Adipocyte (in vitro differentiated cells): ENCODE results near the gene SLX4IP.

ENCODE experiments used
- DNase-seq: peaks from one replicate; pipeline ENCODE4 v3.0.0-alpha.2; 2015; ENCODE audit warnings: low read depth
- H3K27me3 ChIP-seq: replicated peaks from 2 replicates; pipeline ENCODE4 v1.7.0; 2013; ENCODE audit warnings: mild to moderate bottlenecking, low read length, moderate library complexity; ENCODE audit not compliant: control insufficient read depth, insufficient read depth
- H3K36me3 ChIP-seq: 2 replicates; pipeline ENCODE4 v1.7.0; 2013; ENCODE audit warnings: low read length, mild to moderate bottlenecking, moderate library complexity; ENCODE audit not compliant: control insufficient read depth, insufficient read depth, severe bottlenecking
- H3K4me1 ChIP-seq: 2 replicates; pipeline ENCODE4 v1.7.0; 2013; ENCODE audit warnings: mild to moderate bottlenecking, low read length, moderate library complexity; ENCODE audit not compliant: control insufficient read depth, insufficient read depth
- H3K4me3 ChIP-seq: 2 replicates; pipeline ENCODE4 v1.7.0; 2013; ENCODE audit warnings: mild to moderate bottlenecking, low read length, moderate library complexity
- H3K9ac ChIP-seq: 2 replicates; pipeline ENCODE4 v1.7.0; 2013; ENCODE audit warnings: mild to moderate bottlenecking, low read length, moderate library complexity
- H3K9me3 ChIP-seq: 2 replicates; pipeline ENCODE4 v1.7.0; 2013; ENCODE audit warnings: mild to moderate bottlenecking, low read length, moderate library complexity; ENCODE audit not compliant: control insufficient read depth

SLX4IP gene

GRCh38 chr20:10448270-10449156 lies 13.4 kb downstream of the SLX4IP start:
- peak; percentile 53 for DNase-seq
- H3K27me3 ChIP-seq, result no peaks in the 10 kb centered on the region
- H3K9me3 ChIP-seq, result no peaks in the 10 kb centered on the region
- peaks cover 9% of the 10 kb centered on the region for H3K4me1 ChIP-seq
- H3K36me3 ChIP-seq, result no peaks in the 10 kb centered on the region
- no peak overlapping the region for H3K9ac ChIP-seq
- H3K4me3 ChIP-seq, result no peak overlapping the region

- Histone ChIP-seq H3K9me3 (no peaks in the 10 kb centered on the region), H3K4me1 (peaks cover 13% of the 10 kb centered on the region), H3K4me3 (no peak overlapping the region), H3K36me3 (no peaks in the 10 kb centered on the region), H3K9ac (no peak overlapping the region), H3K27me3 (no peaks in the 10 kb centered on the region)
- DNase-seq, result no peak
These were observed 14.2 kb downstream of the SLX4IP start for GRCh38 chr20:10449270-10449669.

- H3K4me1 ChIP-seq, result peaks cover 11% of the 10 kb centered on the region
These were observed 18.1 kb downstream of the SLX4IP start for GRCh38 chr20:10453241-10453640.

GRCh38 chr20:10454151-10454750 lies 19.1 kb downstream of the SLX4IP start:
- Histone ChIP-seq H3K9me3 (peaks cover 4% of the 10 kb centered on the region), H3K9ac (no peak overlapping the region), H3K36me3 (no peaks in the 10 kb centered on the region), H3K27me3 (no peaks in the 10 kb centered on the region), H3K4me3 (no peak overlapping the region), H3K4me1 (peaks cover 11% of the 10 kb centered on the region)
- DNase-seq, result no peak

More at GRCh38 chr20:10453241-10453640, 18.1 kb downstream of the SLX4IP start:
- H3K9me3 ChIP-seq, result peaks cover 4% of the 10 kb centered on the region
- DNase-seq, result no peak
- H3K4me3 ChIP-seq, result no peak overlapping the region
- H3K27me3 ChIP-seq, result no peaks in the 10 kb centered on the region
- no peaks in the 10 kb centered on the region for H3K36me3 ChIP-seq
- H3K9ac ChIP-seq, result no peak overlapping the region

GRCh38 chr20:10461495-10461894 lies 26.4 kb downstream of the SLX4IP start:
- peaks cover 20% of the 10 kb centered on the region for H3K4me1 ChIP-seq
- no peak for DNase-seq
- H3K27me3 ChIP-seq, result no peaks in the 10 kb centered on the region
- H3K4me3 ChIP-seq, result no peak overlapping the region
- peaks cover 11% of the 10 kb centered on the region for H3K9me3 ChIP-seq
- H3K9ac ChIP-seq, result no peak overlapping the region
- no peaks in the 10 kb centered on the region for H3K36me3 ChIP-seq

- Histone ChIP-seq H3K9ac (no peak overlapping the region), H3K27me3 (no peaks in the 10 kb centered on the region), H3K9me3 (peaks cover 9% of the 10 kb centered on the region), H3K4me3 (no peak overlapping the region), H3K36me3 (no peaks in the 10 kb centered on the region), H3K4me1 (peaks cover 30% of the 10 kb centered on the region)
- DNase-seq, result no peak
These were observed 27.4 kb downstream of the SLX4IP start for GRCh38 chr20:10462516-10462915.

- Histone ChIP-seq H3K27me3 (no peaks in the 10 kb centered on the region), H3K9ac (no peak overlapping the region), H3K9me3 (peaks cover 7% of the 10 kb centered on the region), H3K4me3 (no peak overlapping the region), H3K4me1 (peaks cover 40% of the 10 kb centered on the region), H3K36me3 (no peaks in the 10 kb centered on the region)
- no peak for DNase-seq
These were observed 28.5 kb downstream of the SLX4IP start for GRCh38 chr20:10463622-10464021.

GRCh38 chr20:10465135-10465534 lies 30.0 kb downstream of the SLX4IP start:
- H3K4me1 ChIP-seq, result peaks cover 44% of the 10 kb centered on the region
- H3K27me3 ChIP-seq, result no peaks in the 10 kb centered on the region
- no peaks in the 10 kb centered on the region for H3K36me3 ChIP-seq
- peaks cover 7% of the 10 kb centered on the region for H3K9me3 ChIP-seq
- no peak overlapping the region for H3K4me3 ChIP-seq
- DNase-seq, result no peak
- no peak overlapping the region for H3K9ac ChIP-seq

- H3K4me1 ChIP-seq, result peaks cover 37% of the 10 kb centered on the region
- peak overlapping the region; percentile 18 for H3K9ac ChIP-seq
- H3K4me3 ChIP-seq, result no peak overlapping the region
- H3K36me3 ChIP-seq, result no peaks in the 10 kb centered on the region
- H3K9me3 ChIP-seq, result peaks cover 7% of the 10 kb centered on the region
- DNase-seq, result no peak
- no peaks in the 10 kb centered on the region for H3K27me3 ChIP-seq
These were observed 31.2 kb downstream of the SLX4IP start for GRCh38 chr20:10466325-10466724.

- no peak overlapping the region for H3K4me3 ChIP-seq
- H3K27me3 ChIP-seq, result no peaks in the 10 kb centered on the region
- H3K36me3 ChIP-seq, result no peaks in the 10 kb centered on the region
- no peak for DNase-seq
- H3K4me1 ChIP-seq, result peaks cover 35% of the 10 kb centered on the region
- peak overlapping the region; percentile 6 for H3K9ac ChIP-seq
- H3K9me3 ChIP-seq, result peaks cover 7% of the 10 kb centered on the region
These were observed 31.8 kb downstream of the SLX4IP start for GRCh38 chr20:10466855-10467254.

- H3K36me3 ChIP-seq, result no peaks in the 10 kb centered on the region
- DNase-seq, result no peak
- peaks cover 7% of the 10 kb centered on the region for H3K9me3 ChIP-seq
- no peaks in the 10 kb centered on the region for H3K27me3 ChIP-seq
- H3K9ac ChIP-seq, result peak overlapping the region; percentile 22
- H3K4me1 ChIP-seq, result peaks cover 29% of the 10 kb centered on the region
- no peak overlapping the region for H3K4me3 ChIP-seq
These were observed 32.7 kb downstream of the SLX4IP start for GRCh38 chr20:10467681-10468339.
